ENCODE results near the gene RHOF.

DNA sequence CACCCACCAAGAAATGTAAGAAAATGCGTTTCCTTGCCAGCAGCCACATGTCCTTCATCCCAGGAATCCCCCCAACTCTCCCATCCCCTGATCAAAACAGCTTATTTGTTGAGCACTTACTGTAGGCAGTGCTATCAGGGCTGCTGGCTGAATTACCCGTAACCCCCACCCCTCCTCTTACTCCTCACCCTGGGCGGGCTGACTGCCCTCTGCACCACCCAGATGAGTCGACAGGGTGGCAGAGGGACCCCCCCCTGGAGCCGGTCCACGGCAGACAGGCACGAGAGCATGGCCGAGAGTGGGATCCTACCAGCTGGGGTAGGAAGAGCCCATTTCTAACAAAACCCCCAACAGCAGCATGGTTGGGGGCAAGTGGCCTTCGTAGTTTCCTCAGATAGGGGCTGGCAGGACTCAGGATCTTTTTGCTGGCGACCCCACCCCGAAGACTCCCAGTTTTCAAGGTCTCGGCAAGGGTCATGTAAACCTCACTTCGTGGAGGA is 1.1 kb upstream of the RHOF start:
- TF ChIP-seq, protein P1, sequence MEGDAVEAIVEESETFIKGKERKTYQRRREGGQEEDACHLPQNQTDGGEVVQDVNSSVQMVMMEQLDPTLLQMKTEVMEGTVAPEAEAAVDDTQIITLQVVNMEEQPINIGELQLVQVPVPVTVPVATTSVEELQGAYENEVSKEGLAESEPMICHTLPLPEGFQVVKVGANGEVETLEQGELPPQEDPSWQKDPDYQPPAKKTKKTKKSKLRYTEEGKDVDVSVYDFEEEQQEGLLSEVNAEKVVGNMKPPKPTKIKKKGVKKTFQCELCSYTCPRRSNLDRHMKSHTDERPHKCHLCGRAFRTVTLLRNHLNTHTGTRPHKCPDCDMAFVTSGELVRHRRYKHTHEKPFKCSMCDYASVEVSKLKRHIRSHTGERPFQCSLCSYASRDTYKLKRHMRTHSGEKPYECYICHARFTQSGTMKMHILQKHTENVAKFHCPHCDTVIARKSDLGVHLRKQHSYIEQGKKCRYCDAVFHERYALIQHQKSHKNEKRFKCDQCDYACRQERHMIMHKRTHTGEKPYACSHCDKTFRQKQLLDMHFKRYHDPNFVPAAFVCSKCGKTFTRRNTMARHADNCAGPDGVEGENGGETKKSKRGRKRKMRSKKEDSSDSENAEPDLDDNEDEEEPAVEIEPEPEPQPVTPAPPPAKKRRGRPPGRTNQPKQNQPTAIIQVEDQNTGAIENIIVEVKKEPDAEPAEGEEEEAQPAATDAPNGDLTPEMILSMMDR (IDR thresholded peaks at IDR 0.05): no peak
- TF ChIP-seq ZFX (IDR thresholded peaks at IDR 0.05; ENCODE audit: borderline replicate concordance): no peak

All from 22Rv1 (cell line).